Memory B cell (primary cell): ENCODE data around the gene SRGAP2B.
"Not testable (repeated sequence)": the region's sequence is repeated elsewhere in the genome, so short reads cannot be mapped to it uniquely, and the experiment has no call there.

Experiments used
- ATAC-seq: fragments of 150-1000 bp; cut with Tn5 transposase; 2 replicates; pipeline ENCODE4 v1.10.0; 2021; ENCODE audit warnings: low read depth, mild to moderate bottlenecking, moderate library complexity
- DNase-seq, 2 donors: peaks; one replicate each; pipeline ENCODE4 v3.0.0; 2022; ENCODE audit warnings: low spot score in 2 of 2
- H3K27ac Mint-ChIP-seq: one replicate; pipeline ENCODE4 v1.8.0; 2022; ENCODE audit warnings: mild to moderate bottlenecking, moderate library complexity, mixed read lengths
- H3K27me3 Mint-ChIP-seq: one replicate; pipeline ENCODE4 v1.8.0; 2022; ENCODE audit warnings: mixed read lengths
- H3K36me3 Mint-ChIP-seq: one replicate; pipeline ENCODE4 v1.8.0; 2022; ENCODE audit warnings: mild to moderate bottlenecking, mixed read lengths
- H3K4me1 Mint-ChIP-seq: one replicate; pipeline ENCODE4 v1.8.0; 2022; ENCODE audit warnings: mixed read lengths
- H3K4me3 Mint-ChIP-seq: one replicate; pipeline ENCODE4 v1.8.0; 2022; ENCODE audit warnings: mild to moderate bottlenecking, moderate library complexity, mixed read lengths
- H3K9me3 Mint-ChIP-seq: one replicate; pipeline ENCODE4 v1.8.0; 2022; ENCODE audit warnings: mixed read lengths

SRGAP2B gene

DNA sequence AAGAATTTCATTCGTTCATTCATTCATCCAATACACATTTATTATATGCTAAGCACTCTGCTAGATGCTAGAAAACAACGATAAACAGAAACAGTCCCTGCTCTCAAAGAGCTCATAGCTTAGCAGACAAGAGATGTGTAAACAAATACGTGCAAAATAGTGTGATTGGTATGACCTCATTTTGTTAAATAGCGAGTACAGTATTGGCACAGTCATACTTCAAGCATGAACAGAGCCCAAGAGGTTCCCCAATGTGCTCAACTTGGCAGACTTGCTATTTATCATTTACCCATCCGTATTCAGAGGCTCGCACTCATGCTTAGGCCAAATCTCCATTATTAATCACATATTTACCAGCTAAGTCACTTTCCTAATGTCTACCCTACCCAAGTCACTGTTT is 23.6 kb downstream of the SRGAP2B start:
- not testable (repeated sequence) for DNase-seq, ATAC-seq, H3K36me3 Mint-ChIP-seq, H3K4me3 Mint-ChIP-seq, H3K27me3 Mint-ChIP-seq, H3K4me1 Mint-ChIP-seq, H3K9me3 Mint-ChIP-seq, H3K27ac Mint-ChIP-seq

DNA sequence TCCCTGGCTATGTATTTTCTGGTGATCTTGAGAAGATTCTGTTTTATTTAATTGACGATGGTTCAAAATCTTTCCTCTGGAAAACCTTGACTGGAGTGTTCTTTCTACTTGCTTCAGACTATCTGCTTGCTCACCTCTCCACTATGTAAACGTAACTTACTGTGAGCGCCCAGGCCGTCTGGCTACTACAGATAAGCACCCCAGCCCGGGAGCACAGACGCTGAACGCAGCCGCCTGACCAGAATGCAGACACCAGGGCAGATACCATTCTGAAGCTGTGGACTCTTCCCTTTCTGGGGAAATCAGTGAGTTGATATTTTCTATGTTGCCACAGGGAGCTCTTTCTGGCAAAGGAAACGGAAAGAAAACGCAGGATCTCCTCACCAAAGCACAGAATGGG is 28.6 kb downstream of the SRGAP2B start:
- H3K4me1 Mint-ChIP-seq, H3K27me3 Mint-ChIP-seq, H3K27ac Mint-ChIP-seq, H3K9me3 Mint-ChIP-seq, ATAC-seq, H3K4me3 Mint-ChIP-seq, H3K36me3 Mint-ChIP-seq, DNase-seq: not testable (repeated sequence)

DNA sequence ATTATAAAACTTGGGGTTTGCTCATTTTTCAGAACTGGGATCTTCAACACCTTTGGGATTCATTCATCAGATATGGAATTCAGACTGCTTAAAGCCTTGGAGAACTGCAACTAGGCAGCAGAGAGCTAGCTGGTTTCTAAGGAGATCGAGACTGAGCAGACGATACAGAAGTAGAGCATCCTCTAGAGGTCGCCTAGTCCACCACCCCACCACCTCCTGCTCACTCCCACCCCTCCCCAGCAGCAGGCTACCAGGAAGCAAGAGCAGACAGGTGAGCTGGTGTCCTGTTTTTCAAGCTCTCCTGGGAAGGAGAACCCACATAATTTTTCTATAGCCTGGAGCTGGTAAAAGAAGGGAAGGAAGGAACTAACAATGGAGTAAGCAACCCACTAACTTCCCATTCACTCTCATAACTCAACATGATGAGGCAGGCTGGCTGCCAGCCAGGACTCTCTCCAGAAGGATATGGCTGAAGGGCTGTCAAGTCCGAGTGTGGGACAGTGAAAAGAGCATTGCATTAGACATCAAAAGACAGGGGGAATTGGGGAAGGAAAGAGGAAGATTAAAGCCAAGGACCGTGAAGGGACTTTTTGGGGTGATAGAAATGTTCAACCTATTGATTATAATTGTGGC is 29.8 kb downstream of the SRGAP2B start:
- not testable (repeated sequence) for H3K27me3 Mint-ChIP-seq, H3K36me3 Mint-ChIP-seq, H3K9me3 Mint-ChIP-seq, DNase-seq, H3K27ac Mint-ChIP-seq, H3K4me1 Mint-ChIP-seq, H3K4me3 Mint-ChIP-seq
- ATAC-seq, result peak; percentile 100

DNA sequence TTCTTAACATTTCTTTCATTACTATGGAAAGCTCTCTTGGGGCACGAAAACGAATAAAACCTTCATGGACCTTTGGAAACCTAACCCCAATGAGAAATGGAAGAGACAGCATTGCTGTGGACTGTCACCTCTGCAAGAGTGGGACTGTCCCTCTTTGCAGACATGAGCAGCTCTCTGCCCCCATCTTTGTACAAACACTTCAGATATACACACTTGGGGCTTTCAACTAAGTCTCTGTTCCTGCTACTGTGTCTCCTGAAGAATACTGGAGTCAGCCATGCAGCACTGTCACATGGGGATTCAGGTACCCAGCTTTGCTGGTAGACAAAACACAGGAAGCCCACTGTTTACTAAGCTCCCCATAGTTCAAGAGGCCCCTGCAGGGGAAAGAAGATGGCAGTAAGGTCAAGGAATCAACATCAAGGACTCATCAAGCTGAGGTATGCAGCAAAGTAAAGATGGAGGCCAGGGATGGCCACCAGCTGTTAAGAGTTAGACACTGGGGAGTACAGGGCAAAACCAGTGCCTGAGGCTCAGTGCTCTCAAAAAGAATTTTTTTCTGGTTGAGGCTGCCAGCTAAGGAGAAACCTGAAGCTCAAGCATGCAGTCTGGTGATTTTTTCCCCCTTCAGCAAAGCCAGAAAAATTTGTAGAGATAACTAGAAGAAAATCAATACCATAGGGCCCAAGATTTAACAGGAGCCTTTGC is 31.0 kb downstream of the SRGAP2B start:
- DNase-seq, H3K9me3 Mint-ChIP-seq, H3K4me1 Mint-ChIP-seq, H3K27ac Mint-ChIP-seq, H3K27me3 Mint-ChIP-seq, H3K4me3 Mint-ChIP-seq, ATAC-seq, H3K36me3 Mint-ChIP-seq: not testable (repeated sequence)

DNA sequence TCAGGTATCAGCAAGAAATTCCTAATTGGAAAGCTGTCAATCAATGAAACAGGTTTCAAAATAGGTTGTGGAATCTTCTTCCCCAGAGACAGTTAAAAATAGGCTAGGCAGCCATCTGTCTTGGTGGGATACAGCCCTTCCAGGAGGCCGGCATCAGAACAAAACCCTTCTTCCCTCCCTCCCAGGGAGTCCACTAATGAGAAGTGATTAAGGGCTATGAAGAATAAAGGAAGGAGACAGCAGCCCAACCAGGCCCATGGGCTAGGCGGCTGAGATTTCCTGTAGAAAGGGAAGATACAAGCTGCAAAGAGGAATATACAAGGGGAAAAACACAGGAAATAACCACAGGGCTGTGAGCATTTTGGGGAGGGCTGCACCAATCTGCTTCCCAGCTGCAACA is 31.8 kb downstream of the SRGAP2B start:
- H3K9me3 Mint-ChIP-seq, H3K27me3 Mint-ChIP-seq, DNase-seq, H3K4me3 Mint-ChIP-seq, H3K27ac Mint-ChIP-seq, H3K36me3 Mint-ChIP-seq, ATAC-seq, H3K4me1 Mint-ChIP-seq: not testable (repeated sequence)

DNA sequence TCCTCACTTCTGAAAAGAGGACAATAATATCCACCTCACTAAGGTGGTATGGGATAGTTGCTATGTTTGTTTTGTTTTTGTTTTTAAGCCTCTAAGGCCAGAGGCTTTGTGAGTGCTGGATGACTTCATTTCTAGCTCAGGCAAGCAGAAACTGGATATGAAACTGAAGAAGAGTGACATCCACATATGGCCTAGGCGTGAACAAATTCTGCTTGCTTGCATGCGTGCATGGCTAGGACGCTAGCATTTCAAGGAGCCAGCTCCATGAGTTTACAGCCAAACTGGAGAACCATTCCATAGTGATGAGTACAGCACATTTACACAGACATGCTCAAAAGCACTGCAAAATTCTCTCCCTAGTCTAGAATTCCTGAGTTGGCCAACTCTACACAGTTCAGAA is 36.9 kb downstream of the SRGAP2B start:
- ATAC-seq (peak; percentile 71), DNase-seq (peak in 1 of 2 donors; percentile 23)
- not testable (repeated sequence) for H3K27me3 Mint-ChIP-seq, H3K36me3 Mint-ChIP-seq, H3K4me3 Mint-ChIP-seq, H3K4me1 Mint-ChIP-seq, H3K9me3 Mint-ChIP-seq, H3K27ac Mint-ChIP-seq

DNA sequence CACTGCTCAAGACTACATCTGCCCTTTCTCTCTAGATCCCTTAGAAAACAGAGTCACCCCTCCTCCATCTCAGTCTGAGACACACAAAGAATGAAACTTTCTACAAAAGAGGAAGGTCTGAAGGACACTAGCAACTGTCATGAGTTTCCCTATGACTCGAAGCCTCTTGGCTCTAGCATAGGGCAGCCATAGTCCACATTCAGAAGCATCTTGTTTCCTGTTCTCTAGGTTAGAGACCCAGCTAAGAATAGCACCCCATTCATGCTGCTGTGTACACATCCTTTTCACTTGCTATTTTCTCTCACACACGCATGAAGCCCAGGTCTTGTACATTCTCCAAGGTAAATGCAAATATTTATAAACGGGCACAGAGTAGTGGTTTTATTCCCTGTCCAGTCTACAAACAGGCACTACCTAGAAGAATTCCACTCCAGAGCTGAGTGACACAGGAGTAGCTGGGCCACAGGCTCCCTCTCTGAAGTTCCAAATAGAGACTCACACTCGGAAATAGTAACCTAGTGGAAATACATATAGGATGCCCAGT is 39.8 kb downstream of the SRGAP2B start:
- H3K27ac Mint-ChIP-seq, DNase-seq, H3K4me3 Mint-ChIP-seq, H3K36me3 Mint-ChIP-seq, H3K4me1 Mint-ChIP-seq, H3K27me3 Mint-ChIP-seq, H3K9me3 Mint-ChIP-seq: not testable (repeated sequence)
- ATAC-seq, result peak; percentile 89

DNA sequence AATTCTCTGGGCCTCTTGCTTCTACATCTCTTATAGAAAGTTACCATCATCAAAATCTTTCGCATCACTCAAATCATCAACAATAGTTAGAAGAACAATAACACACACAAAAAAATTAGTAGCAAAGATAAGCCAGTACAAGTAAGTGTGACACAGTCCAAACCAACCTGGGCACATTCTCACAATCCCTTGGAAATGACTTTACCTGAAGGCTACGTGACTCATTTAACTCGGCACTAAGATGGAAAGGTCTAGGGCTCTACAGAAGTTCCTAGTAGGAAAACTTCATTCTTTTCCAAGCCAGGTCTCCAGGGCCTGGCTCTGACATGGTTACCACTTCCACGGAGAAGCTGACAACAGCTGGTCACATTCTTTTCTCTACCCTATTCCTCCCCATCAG is 41.7 kb downstream of the SRGAP2B start:
- not testable (repeated sequence) for H3K4me3 Mint-ChIP-seq, DNase-seq, H3K27ac Mint-ChIP-seq, H3K27me3 Mint-ChIP-seq, H3K4me1 Mint-ChIP-seq, H3K9me3 Mint-ChIP-seq, H3K36me3 Mint-ChIP-seq, ATAC-seq

DNA sequence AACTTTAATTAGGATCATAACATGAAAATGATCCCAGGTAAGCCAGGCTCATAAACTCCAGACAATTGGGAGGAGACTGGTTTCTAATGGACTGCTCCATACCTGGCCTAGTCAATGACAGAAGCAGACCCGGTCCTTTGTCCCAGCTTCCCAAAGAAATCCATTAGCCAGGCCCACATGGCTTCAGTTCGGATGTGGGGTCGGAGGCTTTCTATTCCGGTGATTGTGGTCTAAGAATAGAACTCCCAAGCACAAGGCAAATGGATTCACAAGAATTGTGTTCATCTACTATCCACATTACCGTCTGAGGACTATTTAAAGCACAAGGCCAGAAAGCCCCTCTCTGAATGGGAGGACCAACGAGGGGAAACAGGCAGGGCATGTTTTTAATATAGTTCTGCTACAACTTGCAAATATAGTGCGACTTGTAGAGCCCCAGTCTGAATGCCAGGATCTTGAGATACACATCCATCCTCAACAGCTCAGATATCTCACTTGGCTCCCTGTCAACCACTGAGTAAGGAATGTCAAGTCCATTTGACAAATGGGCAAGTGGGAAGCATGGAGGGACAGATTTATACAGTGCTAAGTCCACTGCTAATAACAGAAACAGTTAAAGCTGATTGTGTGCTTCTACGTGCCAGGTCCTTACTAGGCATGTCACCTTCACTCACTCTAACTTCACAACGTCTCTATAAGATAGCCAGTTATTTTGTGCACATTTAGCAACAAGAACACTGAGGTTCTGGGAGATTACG is 42.9 kb downstream of the SRGAP2B start:
- not testable (repeated sequence) for H3K4me3 Mint-ChIP-seq, H3K27ac Mint-ChIP-seq, H3K4me1 Mint-ChIP-seq, ATAC-seq, H3K9me3 Mint-ChIP-seq, H3K36me3 Mint-ChIP-seq, DNase-seq, H3K27me3 Mint-ChIP-seq

DNA sequence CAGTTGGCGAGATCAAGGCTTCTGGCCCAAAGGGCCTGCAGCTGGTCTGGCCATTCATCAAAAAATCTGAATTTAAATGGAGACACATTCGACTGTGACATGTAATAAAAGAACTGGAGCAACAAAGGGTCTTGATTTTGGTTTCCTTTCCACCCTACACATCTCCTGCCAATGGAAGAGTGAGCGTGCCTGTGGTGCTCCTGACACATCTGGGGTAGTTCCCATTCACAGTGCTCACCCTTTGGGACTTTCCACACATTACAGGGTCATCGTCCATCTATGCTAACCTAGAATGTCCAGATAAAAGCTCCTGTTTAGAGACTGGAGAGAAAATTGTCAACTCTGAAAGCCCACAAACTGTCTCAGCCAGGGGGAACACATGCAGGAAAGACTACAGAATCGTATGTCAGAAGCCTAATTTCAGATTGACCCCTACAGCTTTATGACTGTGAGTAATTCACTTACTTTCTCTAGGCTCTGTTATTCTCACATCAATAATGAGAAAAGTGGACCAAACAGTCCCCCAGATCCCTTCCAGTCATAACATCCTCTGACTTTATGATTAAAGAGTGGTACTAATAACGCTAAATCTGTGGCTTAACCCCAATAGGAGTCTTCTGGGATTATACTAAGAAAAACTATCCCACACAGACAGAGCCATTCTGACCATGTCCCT is 46.8 kb downstream of the SRGAP2B start:
- not testable (repeated sequence) for H3K4me1 Mint-ChIP-seq, H3K36me3 Mint-ChIP-seq, H3K27me3 Mint-ChIP-seq, DNase-seq, H3K9me3 Mint-ChIP-seq, H3K4me3 Mint-ChIP-seq, H3K27ac Mint-ChIP-seq, ATAC-seq

DNA sequence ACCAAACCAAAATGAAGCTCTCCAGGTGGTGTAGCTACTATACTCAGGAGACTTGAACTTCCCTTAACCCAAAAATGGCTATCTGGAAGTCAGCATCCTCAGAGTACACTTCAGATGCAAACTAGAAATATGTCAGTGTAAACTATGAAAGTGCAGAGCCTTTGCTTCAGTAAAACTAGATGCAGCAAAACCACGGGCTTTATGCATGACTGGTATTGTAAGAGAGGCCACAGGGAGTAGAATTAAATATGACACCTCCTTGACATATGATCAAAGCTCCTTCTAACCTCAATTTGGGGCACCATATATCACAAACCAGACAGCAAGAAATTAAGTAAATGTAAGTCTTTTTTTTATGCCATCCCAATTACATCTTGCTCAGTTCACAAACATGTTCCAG is 47.6 kb downstream of the SRGAP2B start:
- not testable (repeated sequence) for H3K4me3 Mint-ChIP-seq, H3K9me3 Mint-ChIP-seq, H3K27ac Mint-ChIP-seq, H3K4me1 Mint-ChIP-seq, H3K36me3 Mint-ChIP-seq, DNase-seq, H3K27me3 Mint-ChIP-seq
- ATAC-seq, result peak; percentile 91

DNA sequence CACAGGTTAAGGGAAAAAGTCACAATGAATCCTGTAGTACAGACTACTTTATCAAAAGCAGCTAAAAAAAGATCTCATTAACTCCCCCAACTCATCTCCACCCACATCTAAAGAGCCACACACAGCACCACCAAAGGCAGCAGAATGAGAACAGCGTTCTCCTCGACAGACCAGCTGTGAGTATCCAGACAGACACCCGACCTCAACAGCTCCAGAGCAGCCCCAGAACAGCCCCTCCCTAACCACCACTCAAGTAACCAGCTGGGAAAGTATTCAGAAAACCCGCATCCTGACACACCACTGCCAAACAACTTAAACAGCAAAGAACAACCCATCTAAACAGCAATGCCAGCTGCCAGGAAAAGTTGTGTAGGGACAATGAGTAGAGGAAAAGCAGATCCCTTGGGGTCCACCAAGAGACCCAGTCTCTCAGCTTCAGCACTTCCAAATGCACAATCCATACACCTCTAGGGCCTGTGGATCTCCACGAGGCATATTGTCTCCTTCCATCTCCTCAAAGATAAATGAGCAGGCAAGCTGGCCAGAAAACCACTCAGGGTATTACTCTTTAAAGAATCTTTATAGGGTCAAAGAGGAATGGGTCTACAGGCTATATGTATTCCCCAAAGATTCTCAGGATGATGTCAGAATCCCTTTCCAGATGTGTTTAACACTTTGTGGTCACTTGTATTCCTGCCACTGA is 49.4 kb downstream of the SRGAP2B start:
- not testable (repeated sequence) for H3K9me3 Mint-ChIP-seq, H3K27me3 Mint-ChIP-seq, ATAC-seq

DNA sequence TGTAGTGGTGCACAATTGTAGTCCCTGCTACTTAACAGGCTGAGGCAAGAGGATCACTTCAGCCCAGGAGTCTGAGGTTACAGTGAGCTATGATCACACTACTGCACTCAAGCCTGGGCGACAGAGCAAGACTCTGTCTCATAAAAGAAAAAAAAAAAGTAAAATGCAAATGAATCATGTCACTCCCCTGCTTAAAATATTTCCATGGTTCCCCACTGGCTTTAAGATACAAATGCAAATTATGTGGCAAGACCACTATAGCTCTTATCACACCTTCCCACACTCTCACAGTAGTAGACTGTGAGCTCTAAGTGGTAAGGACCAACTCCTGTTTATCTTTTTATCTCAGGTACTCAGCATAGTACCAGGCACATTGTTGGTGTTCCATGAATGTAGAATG is 53.6 kb downstream of the SRGAP2B start:
- H3K4me3 Mint-ChIP-seq, H3K36me3 Mint-ChIP-seq, H3K27ac Mint-ChIP-seq, H3K27me3 Mint-ChIP-seq, H3K9me3 Mint-ChIP-seq, H3K4me1 Mint-ChIP-seq: not testable (repeated sequence)
- peak; percentile 91 for ATAC-seq
- DNase-seq, result peak in 1 of 2 donors; percentile 7

More for the DNA sequence above, 49.4 kb downstream of the SRGAP2B start:
- H3K36me3 Mint-ChIP-seq, H3K27ac Mint-ChIP-seq, DNase-seq, H3K4me1 Mint-ChIP-seq, H3K4me3 Mint-ChIP-seq: not testable (repeated sequence)
